Mononuclear cell (primary cell): ENCODE results near the gene SLIT3. TPM values are rescaled to one million over a fixed set of nuclear protein-coding genes. Genes with fewer than 3 reads are reported as not detected.

Experiments
- H3K27me3 ChIP-seq: 2 replicates; pipeline ENCODE4 v1.6.0; 2011; ENCODE audit warnings: low read length, control low read depth; ENCODE audit not compliant: insufficient read depth
- H3K4me1 ChIP-seq: 2 replicates; pipeline ENCODE4 v1.5.1; 2011; ENCODE audit warnings: mild to moderate bottlenecking, low read length, control low read depth; ENCODE audit not compliant: insufficient read depth
- H3K4me3 ChIP-seq: 2 replicates; pipeline ENCODE4 v1.5.1; 2011; ENCODE audit warnings: mild to moderate bottlenecking, low read length, moderate library complexity
- H3K9me3 ChIP-seq: 2 replicates; pipeline ENCODE4 v1.5.1; 2011; ENCODE audit warnings: low read depth, mild to moderate bottlenecking, control low read depth, low read length
- total RNA-seq: library from RNA; depleted of rRNA; stranded (reverse); fragments of >200 nt; gene quantifications from one replicate; pipeline ENCODE4 v1.2.3, GENCODE V29; 2012

SLIT3 gene
- total RNA-seq, 1 donor: 0.10 TPM

DNA sequence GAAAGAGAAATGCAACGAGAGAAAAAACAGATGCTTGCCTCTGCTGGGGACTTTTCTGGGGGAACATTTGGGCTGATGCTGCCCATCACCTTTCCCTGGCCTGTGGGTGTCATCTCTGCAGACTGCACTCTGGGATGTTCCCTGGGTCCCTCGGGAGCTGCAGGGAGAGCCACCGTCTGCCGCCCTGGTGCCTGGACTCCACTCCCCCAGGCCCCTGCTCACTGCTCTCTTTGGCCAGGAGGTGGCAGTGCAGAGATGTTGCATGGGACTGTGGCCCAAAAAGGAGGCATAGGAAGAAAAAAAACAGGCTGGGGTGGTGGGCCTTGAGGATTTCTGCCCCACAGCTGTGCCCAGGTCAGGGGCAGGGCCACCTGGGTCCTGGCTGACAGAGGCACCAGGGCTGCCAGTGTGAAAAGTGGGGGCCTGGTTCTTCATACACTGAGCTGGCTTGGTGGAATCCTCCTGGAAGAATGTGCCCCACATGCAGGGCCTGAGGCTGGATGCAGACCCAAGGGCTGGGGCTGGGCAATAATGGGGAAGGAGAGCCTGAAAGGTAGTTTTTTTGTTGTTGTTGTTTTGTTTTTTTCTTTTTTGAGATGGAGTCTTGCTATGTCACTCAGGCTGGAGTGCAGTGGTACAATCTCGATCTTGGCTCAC is 353.6 kb downstream of the SLIT3 start:
- no peak overlapping the region for H3K4me3 ChIP-seq
- no peaks in the 10 kb centered on the region for H3K4me1 ChIP-seq
- no peaks in the 10 kb centered on the region for H3K27me3 ChIP-seq
- H3K9me3 ChIP-seq: no peaks in the 10 kb centered on the region

- Histone ChIP-seq H3K27me3 (no peaks in the 10 kb centered on the region), H3K4me3 (no peak overlapping the region), H3K4me1 (no peaks in the 10 kb centered on the region), H3K9me3 (no peaks in the 10 kb centered on the region)
These were observed 354.6 kb downstream of the SLIT3 start for GRCh38 chr5:168946363-168946762.

DNA sequence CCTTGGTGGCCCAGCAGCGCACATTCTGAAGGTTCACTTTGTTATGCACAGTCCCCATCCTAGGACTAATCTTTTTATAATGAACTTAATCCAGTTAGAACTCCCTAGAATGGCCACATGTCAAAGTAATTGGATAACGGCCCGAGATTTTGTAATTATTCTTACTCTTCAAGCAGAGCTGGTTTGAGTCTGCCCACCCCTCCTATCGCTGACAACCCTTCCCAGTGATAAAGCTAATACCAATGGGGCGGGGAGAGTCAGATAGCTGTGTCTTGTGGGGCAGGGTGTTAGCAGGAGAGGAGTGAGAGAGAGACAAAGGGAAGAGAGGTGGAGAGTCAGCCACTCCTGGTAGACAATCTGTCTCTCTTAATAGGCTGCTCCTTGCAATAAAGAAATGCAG is 356.9 kb downstream of the SLIT3 start:
- H3K9me3 ChIP-seq: no peaks in the 10 kb centered on the region
- no peaks in the 10 kb centered on the region for H3K27me3 ChIP-seq
- H3K4me3 ChIP-seq: no peak overlapping the region
- H3K4me1 ChIP-seq: no peaks in the 10 kb centered on the region

- no peaks in the 10 kb centered on the region for H3K9me3 ChIP-seq
- H3K4me1 ChIP-seq: no peaks in the 10 kb centered on the region
- H3K27me3 ChIP-seq: no peaks in the 10 kb centered on the region
- H3K4me3 ChIP-seq: no peak overlapping the region
These were observed 357.7 kb downstream of the SLIT3 start for GRCh38 chr5:168943091-168943884.

GRCh38 chr5:168941901-168942300 is 359.0 kb downstream of the SLIT3 start:
- no peaks in the 10 kb centered on the region for H3K27me3 ChIP-seq
- H3K9me3 ChIP-seq: no peaks in the 10 kb centered on the region
- H3K4me1 ChIP-seq: no peaks in the 10 kb centered on the region
- H3K4me3 ChIP-seq: no peak overlapping the region

- Histone ChIP-seq H3K27me3 (no peaks in the 10 kb centered on the region), H3K4me3 (no peak overlapping the region), H3K9me3 (no peaks in the 10 kb centered on the region), H3K4me1 (no peaks in the 10 kb centered on the region)
These were observed 360.2 kb downstream of the SLIT3 start for GRCh38 chr5:168940712-168941111.

DNA sequence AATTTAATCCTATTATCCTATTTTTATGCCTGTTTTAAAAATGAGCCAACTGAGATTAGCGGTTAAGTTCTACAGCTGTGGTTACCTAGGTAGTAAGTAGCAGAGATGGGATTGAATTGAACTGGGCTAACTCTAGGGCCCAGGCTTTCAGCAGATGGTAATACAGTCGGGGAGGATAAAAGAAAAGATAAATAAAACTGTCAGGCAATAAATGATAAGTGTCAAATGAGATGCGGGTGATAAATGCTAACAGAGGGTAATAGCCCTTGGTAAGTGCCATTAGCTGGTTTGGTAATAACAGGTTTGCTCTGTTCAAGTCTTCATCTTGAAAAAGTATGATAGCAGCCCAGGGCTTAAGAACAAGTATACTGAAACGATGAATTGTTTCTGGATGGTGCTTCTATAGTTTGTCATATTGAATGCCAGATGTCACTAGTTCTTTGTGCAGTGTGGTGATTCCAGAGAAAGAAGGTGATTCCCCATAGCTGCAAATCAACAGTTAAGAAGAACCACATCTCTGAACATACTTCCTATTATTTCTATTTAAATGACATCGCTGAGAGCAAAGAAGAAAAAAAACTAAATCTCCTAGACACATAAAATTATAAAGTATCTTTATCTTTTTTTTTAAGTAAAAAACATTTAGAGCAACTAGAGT is 360.9 kb downstream of the SLIT3 start:
- no peaks in the 10 kb centered on the region for H3K9me3 ChIP-seq
- no peak overlapping the region for H3K4me3 ChIP-seq
- H3K27me3 ChIP-seq: no peaks in the 10 kb centered on the region
- H3K4me1 ChIP-seq: no peaks in the 10 kb centered on the region

- Histone ChIP-seq H3K4me3 (no peak overlapping the region), H3K4me1 (no peaks in the 10 kb centered on the region), H3K9me3 (no peaks in the 10 kb centered on the region), H3K27me3 (no peaks in the 10 kb centered on the region)
These were observed 361.7 kb downstream of the SLIT3 start for GRCh38 chr5:168939156-168939800.

GRCh38 chr5:168936511-168936910 is 364.4 kb downstream of the SLIT3 start:
- H3K27me3 ChIP-seq: no peaks in the 10 kb centered on the region
- H3K4me1 ChIP-seq: no peaks in the 10 kb centered on the region
- no peak overlapping the region for H3K4me3 ChIP-seq

GRCh38 chr5:168935183-168935582 is 365.8 kb downstream of the SLIT3 start:
- no peak overlapping the region for H3K4me3 ChIP-seq
- H3K4me1 ChIP-seq: no peaks in the 10 kb centered on the region
- H3K27me3 ChIP-seq: no peaks in the 10 kb centered on the region
- no peaks in the 10 kb centered on the region for H3K9me3 ChIP-seq

More at GRCh38 chr5:168936511-168936910, 364.4 kb downstream of the SLIT3 start:
- H3K9me3 ChIP-seq: no peaks in the 10 kb centered on the region

- no peak overlapping the region for H3K4me3 ChIP-seq
- no peaks in the 10 kb centered on the region for H3K9me3 ChIP-seq
- H3K4me1 ChIP-seq: no peaks in the 10 kb centered on the region
- no peaks in the 10 kb centered on the region for H3K27me3 ChIP-seq
These were observed 366.8 kb downstream of the SLIT3 start for GRCh38 chr5:168934169-168934568.

DNA sequence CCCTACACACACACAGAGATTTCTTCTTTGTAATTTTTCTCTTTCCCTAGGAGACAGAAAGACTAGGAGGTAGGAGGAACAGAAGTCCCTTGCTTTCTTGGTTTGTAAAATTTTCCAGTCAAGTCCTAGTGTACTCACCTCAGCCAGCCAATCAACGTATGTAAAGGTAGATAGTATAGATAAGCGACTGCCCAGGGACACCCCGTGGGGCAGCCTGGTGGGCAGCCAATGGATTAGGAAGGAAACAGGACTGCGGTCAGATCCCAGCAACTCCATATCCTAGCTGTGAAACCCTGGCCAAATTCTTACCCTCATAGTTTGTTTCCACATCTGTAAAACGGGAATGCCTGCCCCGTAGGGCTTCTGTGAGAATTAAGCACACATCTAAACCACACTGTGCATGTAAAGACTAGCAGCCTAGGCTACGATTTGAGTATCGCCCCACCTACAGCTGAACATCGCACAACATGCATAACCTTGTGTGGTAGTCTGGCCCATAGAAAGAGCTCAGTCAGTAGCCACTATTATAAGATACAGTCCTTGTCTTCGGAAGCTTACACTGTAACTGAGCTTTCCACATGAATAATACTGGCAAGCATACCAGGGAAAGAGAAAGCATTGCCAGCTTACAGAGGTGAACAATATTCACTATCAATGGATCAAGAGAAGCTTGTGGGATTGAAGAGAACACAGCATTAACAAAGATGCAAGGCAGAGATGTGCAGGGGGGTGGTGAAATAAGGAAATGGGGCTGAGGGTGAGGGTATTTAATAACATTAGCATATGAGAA is 368.3 kb downstream of the SLIT3 start:
- Histone ChIP-seq H3K27me3 (no peaks in the 10 kb centered on the region), H3K4me1 (no peaks in the 10 kb centered on the region), H3K9me3 (no peaks in the 10 kb centered on the region), H3K4me3 (no peak overlapping the region)

- Histone ChIP-seq H3K4me1 (no peaks in the 10 kb centered on the region), H3K4me3 (no peak overlapping the region), H3K27me3 (no peaks in the 10 kb centered on the region), H3K9me3 (no peaks in the 10 kb centered on the region)
These were observed 369.1 kb downstream of the SLIT3 start for GRCh38 chr5:168931638-168932345.

- H3K4me3 ChIP-seq: no peak overlapping the region
- H3K4me1 ChIP-seq: no peaks in the 10 kb centered on the region
- no peaks in the 10 kb centered on the region for H3K9me3 ChIP-seq
- no peaks in the 10 kb centered on the region for H3K27me3 ChIP-seq
These were observed 371.3 kb downstream of the SLIT3 start for GRCh38 chr5:168929656-168930055.
